Endodermal cell (in vitro differentiated cells): ENCODE measurements around the gene FARP2. TPM values are rescaled to one million over a fixed set of nuclear protein-coding genes. Genes with fewer than 3 reads are reported as not detected.
A peak's percentile ranks its signal among the peaks of the same experiment; 100 is the strongest.

Experiments used
- DNase-seq: peaks from one replicate; pipeline ENCODE4 v3.0.0-alpha.2; 2017
- H3K27ac ChIP-seq: 2 replicates; pipeline ENCODE4 v1.5.1; 2013; ENCODE audit warnings: mild to moderate bottlenecking, low read depth, low read length, moderate library complexity
- H3K27me3 ChIP-seq: 2 replicates; pipeline ENCODE4 v1.6.1; 2013; ENCODE audit warnings: mild to moderate bottlenecking, low read length, moderate library complexity; ENCODE audit not compliant: insufficient read depth, control insufficient read depth, poor library complexity, severe bottlenecking
- H3K36me3 ChIP-seq: 2 replicates; pipeline ENCODE4 v1.7.0; 2013; ENCODE audit warnings: mild to moderate bottlenecking, low read length, moderate library complexity; ENCODE audit not compliant: control insufficient read depth, insufficient read depth
- H3K4me1 ChIP-seq: one replicate; pipeline ENCODE4 v1.7.0; 2013; ENCODE audit warnings: low read length; ENCODE audit not compliant: control insufficient read depth, insufficient read depth
- H3K4me3 ChIP-seq: 2 replicates; pipeline ENCODE4 v1.5.1; 2013; ENCODE audit warnings: mild to moderate bottlenecking, low read length, moderate library complexity
- H3K9ac ChIP-seq: 2 replicates; pipeline ENCODE4 v1.6.1; 2013; ENCODE audit warnings: mild to moderate bottlenecking, low read length, moderate library complexity; ENCODE audit not compliant: poor library complexity, severe bottlenecking; ENCODE audit errors: extremely low read depth
- H3K9me3 ChIP-seq: 2 replicates; pipeline ENCODE4 v1.6.1; 2013; ENCODE audit warnings: mild to moderate bottlenecking, low read length, moderate library complexity; ENCODE audit not compliant: control insufficient read depth
- H3K27ac Mint-ChIP-seq: 2 replicates; pipeline ENCODE4 v1.8.0; 2020; ENCODE audit warnings: mixed read lengths
- H3K27me3 Mint-ChIP-seq: 2 replicates; pipeline ENCODE4 v1.8.0; 2021; ENCODE audit warnings: mild to moderate bottlenecking, mixed read lengths; ENCODE audit not compliant: insufficient read depth
- H3K36me3 Mint-ChIP-seq: 2 replicates; pipeline ENCODE4 v1.8.0; 2020; ENCODE audit warnings: low read depth, mixed read lengths
- H3K4me1 Mint-ChIP-seq: 2 replicates; pipeline ENCODE4 v1.8.0; 2020; ENCODE audit warnings: mixed read lengths
- H3K4me3 Mint-ChIP-seq: 2 replicates; pipeline ENCODE4 v1.8.0; 2020; ENCODE audit warnings: mild to moderate bottlenecking, moderate library complexity, mixed read lengths
- H3K9me3 Mint-ChIP-seq: 2 replicates; pipeline ENCODE4 v1.8.0; 2020; ENCODE audit warnings: mild to moderate bottlenecking, mixed read lengths
- CTCF ChIP-seq: fragments of 200-600 bp; sonication (generic); conservative IDR thresholded peaks from 2 replicates; pipeline ENCODE4 v1.5.0; 2021; ENCODE audit warnings: antibody characterized with exemption, mild to moderate bottlenecking
- WGBS, 2 experiments: methylation state at CpG; one replicate each; pipeline versions ENCODE4 v1.1.5 to v1.1.7; 2013; ENCODE audit warnings: missing lambda C conversion rate in 2 of 2, mixed read lengths in 1 of 2; ENCODE audit not compliant: insufficient coverage in 1 of 2, insufficient read length in 1 of 2; 5-methylcytosine and 5-hydroxymethylcytosine counted together
- long read RNA-seq, 4 experiments: library from polyadenylated mRNA in 2 of 4; library from RNA in 1 of 4; library from capped mRNA in 1 of 4; stranded (forward) in 3 of 4; unstranded in 1 of 4; transcript quantifications; one replicate each; pipeline ENCODE4 v2.0.0, GENCODE V29; 2020 to 2021; ENCODE audit warnings: inconsistent platforms in 1 of 4
- polyA plus RNA-seq, 2 experiments: library from polyadenylated mRNA; stranded (reverse); fragments of 50-300 nt; gene quantifications; one replicate each; pipeline ENCODE4 v1.2.3, GENCODE V29; 2013
- total RNA-seq, 2 donors: library from RNA; stranded (reverse); fragmentation: NEBNext Ultra II Directional in 1 of 2; extraction: Animal tissue kit (Norgen Biotek cat#: 25700) in 1 of 2; gene quantifications; 2 replicates in 1 of 2; 3 replicates in 1 of 2; pipeline ENCODE4 v1.2.1, GENCODE V29; 2021

FARP2 gene
- 10 to 100 TPM; 36.4 to 51.4 TPM for total RNA-seq
- 31.1 TPM for polyA plus RNA-seq (2013, experiment 1 of 2)
- polyA plus RNA-seq (2013, experiment 2 of 2), result 31.1 TPM
- long read RNA-seq, experiment 1, partial matches to known transcripts, result 0 of 6 reads
- long read RNA-seq, experiment 1, other reads (novel, unspliced or antisense), result 5 of 6 reads
- long read RNA-seq, experiment 2, full-length matches to known transcripts, result 17 of 41 reads
- long read RNA-seq, experiment 2, partial matches to known transcripts, result 7 of 41 reads
- long read RNA-seq, experiment 2, other reads (novel, unspliced or antisense), result 17 of 41 reads
- long read RNA-seq, experiment 3, full-length matches to known transcripts, result 15 of 57 reads
- long read RNA-seq, experiment 3, partial matches to known transcripts, result 24 of 57 reads
- long read RNA-seq, experiment 3, other reads (novel, unspliced or antisense), result 18 of 57 reads
- long read RNA-seq, experiment 4, partial matches to known transcripts, result 0 of 5 reads
- long read RNA-seq, experiment 4, other reads (novel, unspliced or antisense), result 3 of 5 reads

GRCh38 chr2:241355983-241356870 lies at the start of gene FARP2:
Gene FARP2 (plus strand): TSS chr2:241356285. CDS start chr2:241373108, 16,823 bp downstream.
- Mint-ChIP-seq H3K36me3 (peaks cover 28% of the 10 kb centered on the region), H3K27me3 (no peaks in the 10 kb centered on the region), H3K9me3 (no peaks in the 10 kb centered on the region), H3K27ac (peak within 1 kb of the TSS; percentile 93), H3K4me3 (peak within 1 kb of the TSS; percentile 72), H3K4me1 (peaks cover 29% of the 10 kb centered on the region)
- peak within 1 kb of the TSS; percentile 44 for H3K27ac ChIP-seq
- peak; percentile 23 for TF ChIP-seq CTCF
- H3K27me3 ChIP-seq, result no peaks in the 10 kb centered on the region
- peaks cover 11% of the 10 kb centered on the region for H3K4me1 ChIP-seq
- peak within 1 kb of the TSS; percentile 71 for H3K9ac ChIP-seq
- WGBS, 2 experiments, result 1 to 2% methylated on average over 30 to 101 of the region's 101 CpGs
- H3K4me3 ChIP-seq, result peak within 1 kb of the TSS; percentile 94
- peaks cover 35% of the 10 kb centered on the region for H3K36me3 ChIP-seq
- DNase-seq, result peak; percentile 99
- no peaks in the 10 kb centered on the region for H3K9me3 ChIP-seq

DNA sequence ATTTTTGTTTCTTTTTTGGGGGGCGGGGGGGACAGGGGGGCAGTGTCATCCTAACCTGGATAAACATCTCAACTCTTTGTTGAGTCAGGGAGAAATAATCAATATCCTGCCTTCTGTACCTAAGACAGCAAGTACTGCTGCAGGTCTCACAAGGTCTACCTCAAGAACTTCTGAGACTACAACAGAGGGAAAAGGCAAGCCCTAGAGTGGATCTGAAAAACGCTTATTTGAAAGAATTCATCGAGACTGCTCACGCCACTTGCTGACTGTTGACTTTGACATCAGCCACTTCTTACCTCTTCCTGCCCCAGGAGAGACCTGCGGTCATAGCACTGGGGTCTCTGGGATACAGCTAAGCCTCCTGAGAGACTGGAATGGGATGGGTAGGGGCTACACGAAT lies 49.0 kb upstream of the FARP2 start:
- no peak for DNase-seq
- no peaks in the 10 kb centered on the region for H3K36me3 Mint-ChIP-seq
- peaks cover 42% of the 10 kb centered on the region for H3K4me1 Mint-ChIP-seq
- TF ChIP-seq CTCF, result no peak
- H3K9me3 Mint-ChIP-seq, result no peaks in the 10 kb centered on the region
- H3K4me3 Mint-ChIP-seq, result no peak overlapping the region
- 83 to 100% methylated on average over 2 to 6 of the region's 6 CpGs for WGBS, 2 experiments
- Histone ChIP-seq H3K4me1 (peaks cover 6% of the 10 kb centered on the region), H3K9me3 (no peaks in the 10 kb centered on the region), H3K27me3 (no peaks in the 10 kb centered on the region), H3K9ac (no peak overlapping the region), H3K4me3 (no peak overlapping the region), H3K27ac (no peak overlapping the region), H3K36me3 (peaks cover 4% of the 10 kb centered on the region)
- H3K27ac Mint-ChIP-seq, result no peak overlapping the region
- H3K27me3 Mint-ChIP-seq, result no peaks in the 10 kb centered on the region

DNA sequence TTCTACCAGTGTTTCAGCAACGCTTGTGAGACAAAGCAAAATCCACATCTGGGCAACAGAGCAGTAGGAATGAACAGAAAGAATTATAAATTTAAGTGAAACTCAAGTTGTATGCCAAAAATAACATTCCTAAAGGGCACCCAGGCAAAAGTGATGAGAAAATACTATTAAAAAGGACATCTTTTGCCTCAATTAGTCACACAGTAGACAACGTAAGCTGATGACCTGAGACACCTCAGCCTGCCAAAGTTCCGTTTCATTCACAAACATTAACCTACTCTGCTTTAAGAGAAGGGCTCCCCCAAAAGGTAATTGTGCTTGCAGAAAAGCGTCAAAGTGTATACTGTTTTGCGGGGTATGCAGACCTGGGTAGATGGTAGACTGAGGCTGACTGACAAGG lies 47.8 kb upstream of the FARP2 start:
- H3K4me3 ChIP-seq, result no peak overlapping the region
- 93 to 100% methylated on average over 2 to 5 of the region's 5 CpGs for WGBS, 2 experiments
- no peak overlapping the region for H3K27ac Mint-ChIP-seq
- no peak overlapping the region for H3K9ac ChIP-seq
- H3K36me3 Mint-ChIP-seq, result no peaks in the 10 kb centered on the region
- H3K4me1 ChIP-seq, result peaks cover 1% of the 10 kb centered on the region
- no peaks in the 10 kb centered on the region for H3K9me3 Mint-ChIP-seq
- no peak overlapping the region for H3K4me3 Mint-ChIP-seq
- H3K27me3 Mint-ChIP-seq, result no peaks in the 10 kb centered on the region
- H3K27me3 ChIP-seq, result no peaks in the 10 kb centered on the region
- H3K4me1 Mint-ChIP-seq, result peaks cover 34% of the 10 kb centered on the region
- no peak for TF ChIP-seq CTCF
- no peaks in the 10 kb centered on the region for H3K9me3 ChIP-seq
- H3K36me3 ChIP-seq, result peaks cover 4% of the 10 kb centered on the region
- H3K27ac ChIP-seq, result no peak overlapping the region
- no peak for DNase-seq
